Kidney (tissue), 14 donors: ENCODE results near the gene IMMP2L. TPM values are rescaled to one million over a fixed set of nuclear protein-coding genes. Genes with fewer than 3 reads are reported as not detected.

Source experiments
- DNase-seq, 5 donors: peaks; one replicate each; pipeline ENCODE4 v3.0.0-alpha.2; 2013 to 2020
- FAIRE-seq: peaks from 2 replicates; lab custom pipeline; 2012; peaks lifted over from hg19 to GRCh38; lab: Jason Lieb, UNC
- H3K27ac ChIP-seq, 2 donors: one replicate each; pipeline ENCODE4 v1.7.0; 2013; ENCODE audit warnings: low read depth in 2 of 2, low read length in 2 of 2, inconsistent platforms in 1 of 2
- H3K27me3 ChIP-seq: one replicate; pipeline ENCODE4 v1.7.1; 2013; ENCODE audit warnings: low read length, inconsistent platforms; ENCODE audit not compliant: control insufficient read depth, insufficient read depth
- H3K36me3 ChIP-seq, 3 donors: one replicate each; pipeline versions ENCODE4 v1.7.0 to v1.7.1; 2013; ENCODE audit warnings: low read length in 3 of 3, control low read depth in 1 of 3, inconsistent platforms in 1 of 3; ENCODE audit not compliant: insufficient read depth in 3 of 3, control insufficient read depth in 2 of 3
- H3K4me1 ChIP-seq, 3 donors: one replicate each; pipeline versions ENCODE4 v1.7.0 to v1.7.1; 2013; ENCODE audit warnings: low read length in 3 of 3, inconsistent platforms in 1 of 3, low read depth in 1 of 3; ENCODE audit not compliant: control insufficient read depth in 2 of 3, insufficient read depth in 2 of 3
- H3K4me3 ChIP-seq, 3 donors: one replicate each; pipeline versions ENCODE4 v1.7.0 to v1.8.1; 2013; ENCODE audit warnings: low read length in 3 of 3, control low read depth in 1 of 3, inconsistent platforms in 1 of 3
- H3K9ac ChIP-seq, 3 donors: one replicate each; pipeline versions ENCODE4 v1.7.0 to v1.7.1; 2013; ENCODE audit warnings: low read length in 3 of 3, control low read depth in 1 of 3, inconsistent platforms in 1 of 3
- H3K9me3 ChIP-seq, 3 donors: one replicate each; pipeline versions ENCODE4 v1.7.0 to v1.7.1; 2013; ENCODE audit warnings: low read length in 3 of 3, control low read depth in 1 of 3, inconsistent platforms in 1 of 3; ENCODE audit not compliant: control insufficient read depth in 2 of 3, insufficient read depth in 1 of 3
- CTCF ChIP-seq: IDR thresholded peaks from 3 replicates; pipeline ENCODE4 v1.5.1; 2012; ENCODE audit warnings: mild to moderate bottlenecking, moderate library complexity, borderline replicate concordance; ENCODE audit not compliant: insufficient read depth; ENCODE audit errors: extremely low read depth
- intact Hi-C: fragments of 100-400 bp; cut with DNase I; formaldehyde crosslinking; loops from one replicate; pipeline ENCODE4 v1.11.1; 2022
- polyA plus RNA-seq: library from polyadenylated mRNA; stranded (reverse); fragments of 350-450 nt; fragmentation: Illumina TruSeq; extraction: RNeasy Lipid Tissue Mini Kit (QIAGEN cat#74804); gene quantifications from one replicate; pipeline ENCODE4 v1.2.3, GENCODE V29; 2014; ENCODE audit warnings: low read depth, low replicate concordance; ENCODE audit not compliant: insufficient read depth
- total RNA-seq: library from RNA; stranded (reverse); fragmentation: NEBNext Ultra II Directional; extraction: Animal tissue kit (Norgen Biotek cat#: 25700); gene quantifications from one replicate; pipeline ENCODE4 v1.2.1, GENCODE V29; 2021
- donor health status: control.
- donor health status: control.
- donor health status: control.
- donor health status: control.
- donor health status: control.
- donor health status: DM: yes; HTN: yes; CAD: no.
- donor health status: Normal renal cell carcinoma (clear cell type).

Gene IMMP2L
- total and polyA plus RNA-seq, 2 donors from 2014 or later: 46.4 to 52.1 TPM

GRCh38 chr7:110975486-110975885 lies 586.8 kb downstream of the IMMP2L start:
- TF ChIP-seq CTCF: no peak
- H3K4me1 ChIP-seq: no peaks in the 10 kb centered on the region
- no peak overlapping the region for H3K9ac ChIP-seq
- H3K27ac ChIP-seq: no peak overlapping the region
- H3K4me3 ChIP-seq: no peak overlapping the region
- H3K27me3 ChIP-seq: no peaks in the 10 kb centered on the region
- no peak for FAIRE-seq
- intact Hi-C loops: no loop called here
- DNase-seq: peak in 2 of 5 donors; percentile 25 to 65
- no peaks in the 10 kb centered on the region for H3K36me3 ChIP-seq
- H3K9me3 ChIP-seq: no peaks in the 10 kb centered on the region

GRCh38 chr7:110974441-110974840 lies 587.9 kb downstream of the IMMP2L start:
- H3K4me3 ChIP-seq: no peak overlapping the region
- H3K27me3 ChIP-seq: no peaks in the 10 kb centered on the region
- no peak for DNase-seq
- H3K9me3 ChIP-seq: no peaks in the 10 kb centered on the region
- no peak for FAIRE-seq
- H3K36me3 ChIP-seq: no peaks in the 10 kb centered on the region
- H3K9ac ChIP-seq: no peak overlapping the region
- no peak overlapping the region for H3K27ac ChIP-seq
- no peaks in the 10 kb centered on the region for H3K4me1 ChIP-seq
- no peak for TF ChIP-seq CTCF
- intact Hi-C loops: no loop called here

- no peak for FAIRE-seq
- Histone ChIP-seq H3K9me3 (no peaks in the 10 kb centered on the region), H3K36me3 (no peaks in the 10 kb centered on the region), H3K27me3 (no peaks in the 10 kb centered on the region), H3K4me1 (no peaks in the 10 kb centered on the region), H3K4me3 (no peak overlapping the region), H3K27ac (no peak overlapping the region), H3K9ac (no peak overlapping the region)
- DNase-seq: no peak
- no peak for TF ChIP-seq CTCF
- intact Hi-C loops: no loop called here
These were observed 588.9 kb downstream of the IMMP2L start for GRCh38 chr7:110973196-110973990.
